Epithelial cell of esophagus (primary cell): ENCODE results near the gene MMP15.

ENCODE experiments used
- DNase-seq: peaks from one replicate; pipeline ENCODE4 v3.0.0; 2010; ENCODE audit warnings: low read depth
- H3K4me3 ChIP-seq: 2 replicates; pipeline ENCODE4 v1.5.1; 2011; ENCODE audit warnings: mild to moderate bottlenecking, low read length, control low read depth
- CTCF ChIP-seq: IDR thresholded peaks from 2 replicates; pipeline ENCODE4 v1.5.1; 2011; ENCODE audit warnings: low read depth, mild to moderate bottlenecking, low read length, control low read depth, inconsistent platforms; ENCODE audit not compliant: insufficient read depth; ENCODE audit errors: missing control alignments

MMP15 gene

GRCh38 chr16:58040945-58041627, 15.5 kb downstream of the MMP15 start:
- H3K4me3 ChIP-seq: no peak overlapping the region
- no peak for TF ChIP-seq CTCF
- no peak for DNase-seq

- no peak for TF ChIP-seq CTCF
- DNase-seq: no peak
- no peak overlapping the region for H3K4me3 ChIP-seq
Measured at GRCh38 chr16:58041628-58041955, 16.0 kb downstream of the MMP15 start.

- no peak for TF ChIP-seq CTCF
- H3K4me3 ChIP-seq: no peak overlapping the region
- DNase-seq: no peak
Measured at GRCh38 chr16:58042001-58042885, 16.7 kb downstream of the MMP15 start.

- TF ChIP-seq CTCF: no peak
- no peak for DNase-seq
- no peak overlapping the region for H3K4me3 ChIP-seq
Measured at GRCh38 chr16:58042886-58043515, 17.4 kb downstream of the MMP15 start.

GRCh38 chr16:58043571-58044155, 18.1 kb downstream of the MMP15 start:
- TF ChIP-seq CTCF: no peak
- H3K4me3 ChIP-seq: no peak overlapping the region
- no peak for DNase-seq

GRCh38 chr16:58044266-58045019, 18.9 kb downstream of the MMP15 start:
- H3K4me3 ChIP-seq: no peak overlapping the region
- TF ChIP-seq CTCF: no peak
- DNase-seq: no peak
